ENCODE data around the gene KIF3C. TPM values are rescaled to one million over a fixed set of nuclear protein-coding genes. Genes with fewer than 3 reads are reported as not detected.

Gene KIF3C
- total and polyA plus RNA-seq, 2 experiments from 2014 or later = 5.4 to 5.6 TPM

DNA sequence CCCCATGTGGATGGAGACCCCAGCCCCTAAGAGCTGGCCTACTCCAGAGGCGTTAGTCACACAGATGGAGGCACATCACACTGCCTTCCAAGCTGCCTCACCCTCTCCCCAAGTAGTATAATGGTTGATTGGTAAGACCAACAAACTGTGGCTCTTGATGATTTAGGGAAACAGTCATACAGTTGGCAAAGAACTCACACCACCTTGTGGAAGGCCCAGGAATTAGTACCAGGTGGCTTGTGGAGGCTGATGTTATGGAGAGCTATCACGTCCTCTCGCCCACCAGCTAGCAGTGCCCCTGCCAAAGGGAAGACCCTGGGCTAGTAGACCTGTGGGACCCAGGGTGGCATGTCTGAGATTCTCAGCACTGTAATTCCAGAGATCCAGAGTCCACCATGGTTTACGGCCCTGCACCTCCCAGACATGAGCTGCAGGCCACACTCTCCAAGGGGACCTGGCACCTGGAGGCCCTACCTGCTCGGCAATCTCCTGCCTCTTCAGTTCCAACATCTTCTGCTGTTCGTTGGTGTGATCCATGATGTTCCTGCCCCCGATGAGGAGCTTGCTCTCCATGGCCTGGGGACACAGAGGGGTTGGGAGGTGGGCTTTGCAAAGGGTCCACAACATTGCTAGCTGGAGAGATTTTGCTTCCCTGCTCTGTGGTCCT lies 26.3 kb downstream of the KIF3C start:
- no peak overlapping the region for H3K4me3 ChIP-seq
- H3K4me1 ChIP-seq (ENCODE audit: low read depth) = no peaks in the 10 kb centered on the region
- no peak overlapping the region for H3K27ac ChIP-seq
- TF ChIP-seq, protein P1, sequence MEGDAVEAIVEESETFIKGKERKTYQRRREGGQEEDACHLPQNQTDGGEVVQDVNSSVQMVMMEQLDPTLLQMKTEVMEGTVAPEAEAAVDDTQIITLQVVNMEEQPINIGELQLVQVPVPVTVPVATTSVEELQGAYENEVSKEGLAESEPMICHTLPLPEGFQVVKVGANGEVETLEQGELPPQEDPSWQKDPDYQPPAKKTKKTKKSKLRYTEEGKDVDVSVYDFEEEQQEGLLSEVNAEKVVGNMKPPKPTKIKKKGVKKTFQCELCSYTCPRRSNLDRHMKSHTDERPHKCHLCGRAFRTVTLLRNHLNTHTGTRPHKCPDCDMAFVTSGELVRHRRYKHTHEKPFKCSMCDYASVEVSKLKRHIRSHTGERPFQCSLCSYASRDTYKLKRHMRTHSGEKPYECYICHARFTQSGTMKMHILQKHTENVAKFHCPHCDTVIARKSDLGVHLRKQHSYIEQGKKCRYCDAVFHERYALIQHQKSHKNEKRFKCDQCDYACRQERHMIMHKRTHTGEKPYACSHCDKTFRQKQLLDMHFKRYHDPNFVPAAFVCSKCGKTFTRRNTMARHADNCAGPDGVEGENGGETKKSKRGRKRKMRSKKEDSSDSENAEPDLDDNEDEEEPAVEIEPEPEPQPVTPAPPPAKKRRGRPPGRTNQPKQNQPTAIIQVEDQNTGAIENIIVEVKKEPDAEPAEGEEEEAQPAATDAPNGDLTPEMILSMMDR (IDR thresholded peaks at IDR 0.05; ENCODE audit: low read depth, low read length) = peak; percentile 8
- peaks cover 5% of the 10 kb centered on the region for H3K27me3 ChIP-seq
- no peaks in the 10 kb centered on the region for H3K36me3 ChIP-seq
- no peak for DNase-seq (ENCODE audit: low read depth in 1 of 2, low spot score in 1 of 2)
- H3K9me3 ChIP-seq (ENCODE audit: low read depth) = no peaks in the 10 kb centered on the region

DNA sequence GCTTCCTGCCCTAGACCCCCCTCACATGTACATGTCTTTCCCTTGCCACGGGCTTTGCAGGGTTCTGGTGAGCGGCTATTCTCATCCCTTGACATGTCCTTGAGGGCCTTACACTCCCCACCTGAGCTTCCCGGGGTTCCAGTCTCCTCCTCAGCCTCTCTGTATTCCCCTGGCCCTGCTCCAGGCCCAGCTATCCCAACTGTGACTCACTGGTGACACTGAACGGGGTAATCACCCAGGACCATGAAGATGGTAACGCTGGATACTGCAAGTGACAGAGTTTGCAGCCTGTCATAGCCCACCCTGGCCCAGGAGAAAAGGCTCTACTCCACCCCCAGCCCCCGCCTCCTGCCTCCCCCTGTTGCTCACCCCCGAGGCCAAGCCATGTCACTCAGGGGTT lies 27.3 kb downstream of the KIF3C start:
- TF ChIP-seq, protein P1 (IDR thresholded peaks at IDR 0.05; ENCODE audit: low read depth, low read length) = no peak
- Histone ChIP-seq H3K4me1 (ENCODE audit: low read depth) (no peaks in the 10 kb centered on the region), H3K36me3 (no peaks in the 10 kb centered on the region), H3K27me3 (peaks cover 5% of the 10 kb centered on the region), H3K9me3 (ENCODE audit: low read depth) (no peaks in the 10 kb centered on the region), H3K4me3 (no peak overlapping the region), H3K27ac (no peak overlapping the region)
- no peak for DNase-seq (ENCODE audit: low read depth in 1 of 2, low spot score in 1 of 2)

DNA sequence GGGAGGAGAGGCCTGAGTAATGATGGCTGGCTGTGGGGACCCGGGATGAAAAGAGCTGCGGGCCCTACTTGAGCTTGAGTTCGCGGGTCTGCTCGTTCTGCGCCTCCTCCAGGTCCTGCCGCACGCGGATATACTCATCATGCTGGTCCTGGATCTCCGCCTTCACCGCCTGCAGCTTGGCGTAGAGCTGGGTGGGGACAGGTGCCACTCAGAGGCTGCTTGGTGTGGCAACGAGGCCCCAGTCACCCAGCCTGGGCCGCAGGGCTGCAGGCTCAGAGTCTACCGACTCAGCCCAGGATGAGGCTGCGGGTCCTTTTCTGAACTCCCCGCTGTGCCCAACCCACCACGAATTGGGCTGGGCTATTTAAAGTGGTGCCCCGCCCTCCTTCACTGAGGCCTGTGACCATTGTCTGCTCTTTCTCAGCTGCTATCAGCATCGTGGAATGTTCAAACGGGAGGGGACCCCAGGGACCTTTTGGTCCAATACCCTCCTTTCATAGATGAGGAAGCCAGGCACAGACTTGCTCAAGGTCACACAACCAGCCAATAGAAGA lies 28.0 kb downstream of the KIF3C start:
- Histone ChIP-seq H3K27ac (no peak overlapping the region), H3K4me1 (ENCODE audit: low read depth) (no peaks in the 10 kb centered on the region), H3K36me3 (no peaks in the 10 kb centered on the region), H3K4me3 (no peak overlapping the region), H3K9me3 (ENCODE audit: low read depth) (no peaks in the 10 kb centered on the region), H3K27me3 (peaks cover 5% of the 10 kb centered on the region)
- no peak for DNase-seq (ENCODE audit: low read depth in 1 of 2, low spot score in 1 of 2)
- TF ChIP-seq, protein P1 (IDR thresholded peaks at IDR 0.05; ENCODE audit: low read depth, low read length) = no peak

DNA sequence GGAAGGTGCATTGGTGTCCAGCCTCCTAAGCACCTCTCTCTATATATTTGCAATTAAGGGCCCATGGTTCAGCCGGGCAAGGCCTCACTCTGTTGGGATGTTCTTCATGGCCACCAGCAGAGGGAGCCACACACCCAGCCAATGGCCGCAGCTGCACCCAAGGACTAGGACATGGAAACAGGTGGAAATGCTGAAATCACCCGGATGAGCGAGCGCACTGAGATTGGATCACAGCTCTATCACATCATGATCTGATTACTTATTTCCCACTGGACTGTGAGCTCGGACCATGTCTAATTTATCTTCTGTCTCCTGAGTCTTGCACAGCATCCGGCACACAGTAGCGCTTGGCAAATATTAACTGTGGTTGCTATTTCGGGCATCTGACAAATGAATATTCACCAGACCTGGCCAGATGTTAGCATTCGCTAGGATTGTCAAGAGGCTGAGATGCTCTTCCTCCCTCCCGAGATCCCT lies 31.2 kb downstream of the KIF3C start:
- Histone ChIP-seq H3K27me3 (no peaks in the 10 kb centered on the region), H3K27ac (no peak overlapping the region)

DNA sequence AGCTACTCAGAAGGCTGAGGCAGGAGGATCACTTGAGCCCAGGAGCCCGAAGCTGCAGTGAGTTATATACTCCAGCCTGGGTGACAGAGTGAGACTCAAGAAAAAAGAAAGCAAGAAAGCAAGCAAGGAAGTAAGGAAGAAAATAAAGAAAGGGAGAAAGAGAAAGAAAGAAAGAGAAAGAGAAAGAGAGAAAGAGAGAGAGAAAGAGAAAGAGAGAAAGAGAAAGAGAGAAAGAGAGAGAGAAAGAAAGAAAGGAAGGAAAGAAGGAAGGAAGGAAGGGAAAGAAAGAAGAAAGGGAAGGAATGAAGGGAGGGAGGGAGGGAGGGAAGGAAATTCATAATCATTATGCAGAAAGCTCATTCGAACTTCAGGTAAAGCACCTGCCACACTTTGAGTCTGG lies 33.9 kb downstream of the KIF3C start:
- Histone ChIP-seq H3K27ac (no peak overlapping the region), H3K27me3 (no peaks in the 10 kb centered on the region)
- TF ChIP-seq, protein P1 (IDR thresholded peaks at IDR 0.05; ENCODE audit: low read depth, low read length) = no peak

More for the DNA sequence above, 31.2 kb downstream of the KIF3C start:
- DNase-seq (ENCODE audit: low read depth in 1 of 2, low spot score in 1 of 2) = peak; percentile 79 to 87
- Histone ChIP-seq H3K4me3 (no peak overlapping the region), H3K9me3 (ENCODE audit: low read depth) (no peaks in the 10 kb centered on the region), H3K36me3 (no peaks in the 10 kb centered on the region), H3K4me1 (ENCODE audit: low read depth) (no peaks in the 10 kb centered on the region)
- TF ChIP-seq, protein P1 (IDR thresholded peaks at IDR 0.05; ENCODE audit: low read depth, low read length) = peak; percentile 92

More for the DNA sequence above, 33.9 kb downstream of the KIF3C start:
- H3K4me3 ChIP-seq = no peak overlapping the region
- H3K36me3 ChIP-seq = no peaks in the 10 kb centered on the region
- no peak for DNase-seq (ENCODE audit: low read depth in 1 of 2, low spot score in 1 of 2)
- H3K9me3 ChIP-seq (ENCODE audit: low read depth) = no peaks in the 10 kb centered on the region
- no peaks in the 10 kb centered on the region for H3K4me1 ChIP-seq (ENCODE audit: low read depth)
